Dendritic cell treated with granulocyte-macrophage colony-stimulating factor and Interleukin-4, amounts not matched to agents 40 ng/mL and 50 ng/mL, for 4 days (primary cell): ENCODE measurements around the gene EPS8L3.

ENCODE experiments used
- H3K27ac Mint-ChIP-seq: one replicate; pipeline ENCODE4 v1.8.0; 2022; ENCODE audit warnings: mild to moderate bottlenecking, mixed read lengths
- H3K27me3 Mint-ChIP-seq: one replicate; pipeline ENCODE4 v1.8.0; 2022; ENCODE audit warnings: mild to moderate bottlenecking, mixed read lengths
- H3K36me3 Mint-ChIP-seq: one replicate; pipeline ENCODE4 v1.8.0; 2022; ENCODE audit warnings: low read depth, mixed read lengths
- H3K4me1 Mint-ChIP-seq: one replicate; pipeline ENCODE4 v1.8.0; 2022; ENCODE audit warnings: low read depth, mixed read lengths
- H3K4me3 Mint-ChIP-seq: one replicate; pipeline ENCODE4 v1.8.0; 2022; ENCODE audit warnings: mild to moderate bottlenecking, moderate library complexity, mixed read lengths
- H3K9me3 Mint-ChIP-seq: one replicate; pipeline ENCODE4 v1.8.0; 2022; ENCODE audit warnings: mixed read lengths
- intact Hi-C: fragments of 100-400 bp; cut with micrococcal nuclease; formaldehyde crosslinking; loops from one replicate; pipeline ENCODE4 v1.15.0; 2022

EPS8L3 gene

GRCh38 chr1:109789551-109790180 is 25.9 kb upstream of the EPS8L3 start:
- peaks cover 62% of the 10 kb centered on the region for H3K4me1 Mint-ChIP-seq
- peaks cover 32% of the 10 kb centered on the region for H3K27me3 Mint-ChIP-seq
- no peak overlapping the region for H3K27ac Mint-ChIP-seq
- intact Hi-C loops, result no loop called here
- no peak overlapping the region for H3K4me3 Mint-ChIP-seq
- H3K9me3 Mint-ChIP-seq, result no peaks in the 10 kb centered on the region
- H3K36me3 Mint-ChIP-seq, result no peaks in the 10 kb centered on the region

DNA sequence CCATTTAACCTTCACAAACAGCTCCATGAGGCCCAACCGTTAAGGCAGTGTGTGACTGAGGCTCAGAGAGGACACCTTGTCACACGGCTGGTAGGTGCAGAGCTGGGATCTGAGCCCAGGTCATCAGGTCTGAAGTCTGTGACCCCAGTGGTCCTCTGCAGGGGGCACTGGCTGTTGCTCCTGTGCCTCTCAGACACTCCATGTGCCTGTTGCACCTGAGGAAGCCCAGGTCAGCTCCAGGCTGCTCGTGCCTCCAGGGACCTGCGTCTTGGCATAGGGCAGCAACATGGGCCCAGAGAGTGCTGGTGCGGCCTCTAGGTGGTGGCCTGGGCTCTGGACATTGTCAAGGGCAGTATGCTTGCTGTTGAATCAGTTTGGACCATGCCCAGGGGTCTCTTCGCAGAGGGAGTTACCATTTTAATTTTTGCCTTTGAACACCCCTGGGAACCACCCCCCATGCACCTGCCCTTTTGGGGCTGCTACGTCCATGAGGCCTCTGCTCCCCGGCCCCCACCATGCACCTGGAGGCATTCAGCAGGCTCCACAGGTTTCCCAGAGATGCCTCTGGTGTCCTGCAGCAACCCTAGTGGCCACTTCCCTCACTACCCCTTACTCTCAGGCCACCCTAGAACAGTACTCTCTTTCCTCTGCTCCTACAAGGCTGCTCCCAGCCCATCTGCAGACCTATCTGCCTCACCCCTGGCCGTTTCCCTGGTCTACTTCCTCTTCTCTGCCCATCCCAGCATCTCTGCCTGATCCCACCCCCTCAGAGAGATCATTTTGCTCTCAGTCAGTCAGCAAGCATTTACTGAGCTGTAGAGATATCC is 25.2 kb upstream of the EPS8L3 start:
- H3K36me3 Mint-ChIP-seq, result no peaks in the 10 kb centered on the region
- H3K4me3 Mint-ChIP-seq, result no peak overlapping the region
- H3K9me3 Mint-ChIP-seq, result no peaks in the 10 kb centered on the region
- no peak overlapping the region for H3K27ac Mint-ChIP-seq
- peaks cover 29% of the 10 kb centered on the region for H3K27me3 Mint-ChIP-seq
- intact Hi-C loops, result no loop called here
- peaks cover 57% of the 10 kb centered on the region for H3K4me1 Mint-ChIP-seq

GRCh38 chr1:109787845-109788601 is 24.3 kb upstream of the EPS8L3 start:
- H3K4me3 Mint-ChIP-seq, result no peak overlapping the region
- H3K36me3 Mint-ChIP-seq, result no peaks in the 10 kb centered on the region
- no peak overlapping the region for H3K27ac Mint-ChIP-seq
- peaks cover 50% of the 10 kb centered on the region for H3K4me1 Mint-ChIP-seq
- intact Hi-C loops, result no loop called here
- H3K9me3 Mint-ChIP-seq, result no peaks in the 10 kb centered on the region
- peaks cover 24% of the 10 kb centered on the region for H3K27me3 Mint-ChIP-seq

DNA sequence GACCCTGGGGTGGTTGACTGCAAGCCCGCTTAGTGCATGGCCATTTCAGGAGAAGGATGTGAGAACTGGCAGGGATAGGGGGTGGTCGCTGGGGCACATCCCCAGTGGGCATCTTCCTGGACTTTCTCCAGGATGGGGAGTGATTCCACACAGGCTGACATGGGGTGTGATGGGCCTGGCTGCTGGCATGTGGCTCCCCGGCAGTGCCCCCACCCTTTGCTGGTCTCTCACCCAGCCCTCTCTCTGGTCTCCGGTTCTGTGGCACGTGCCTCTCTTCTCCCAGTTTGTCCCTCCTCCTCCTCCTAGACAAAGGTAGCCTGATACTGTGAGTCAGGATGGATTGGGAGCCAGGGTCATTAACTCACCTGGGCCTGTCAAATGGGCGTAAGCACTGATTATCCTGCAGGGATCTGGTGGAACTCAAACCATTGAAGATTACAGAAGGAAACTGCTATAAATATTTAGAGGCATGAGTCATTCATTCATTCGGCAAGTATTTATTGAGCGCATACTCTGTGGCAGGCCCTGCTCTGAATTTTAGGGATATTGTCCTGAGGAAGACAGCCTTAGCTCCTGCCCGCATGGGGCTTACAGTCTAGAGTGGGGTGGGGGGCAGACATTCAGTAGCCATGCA is 23.6 kb upstream of the EPS8L3 start:
- Mint-ChIP-seq H3K36me3 (no peaks in the 10 kb centered on the region), H3K4me1 (peaks cover 43% of the 10 kb centered on the region), H3K27ac (no peak overlapping the region), H3K4me3 (no peak overlapping the region), H3K27me3 (peaks cover 17% of the 10 kb centered on the region), H3K9me3 (no peaks in the 10 kb centered on the region)
- intact Hi-C loops, result no loop called here

GRCh38 chr1:109786531-109787021 is 22.9 kb upstream of the EPS8L3 start:
- Mint-ChIP-seq H3K4me1 (peaks cover 35% of the 10 kb centered on the region), H3K36me3 (no peaks in the 10 kb centered on the region), H3K9me3 (no peaks in the 10 kb centered on the region), H3K27me3 (peaks cover 11% of the 10 kb centered on the region), H3K27ac (no peak overlapping the region), H3K4me3 (no peak overlapping the region)
- intact Hi-C loops, result no loop called here

- Mint-ChIP-seq H3K36me3 (no peaks in the 10 kb centered on the region), H3K27me3 (peaks cover 6% of the 10 kb centered on the region), H3K4me1 (peaks cover 30% of the 10 kb centered on the region), H3K4me3 (no peak overlapping the region), H3K27ac (no peak overlapping the region), H3K9me3 (peaks cover 2% of the 10 kb centered on the region)
- intact Hi-C loops, result no loop called here
Observed at GRCh38 chr1:109786112-109786480, 22.4 kb upstream of the EPS8L3 start.

DNA sequence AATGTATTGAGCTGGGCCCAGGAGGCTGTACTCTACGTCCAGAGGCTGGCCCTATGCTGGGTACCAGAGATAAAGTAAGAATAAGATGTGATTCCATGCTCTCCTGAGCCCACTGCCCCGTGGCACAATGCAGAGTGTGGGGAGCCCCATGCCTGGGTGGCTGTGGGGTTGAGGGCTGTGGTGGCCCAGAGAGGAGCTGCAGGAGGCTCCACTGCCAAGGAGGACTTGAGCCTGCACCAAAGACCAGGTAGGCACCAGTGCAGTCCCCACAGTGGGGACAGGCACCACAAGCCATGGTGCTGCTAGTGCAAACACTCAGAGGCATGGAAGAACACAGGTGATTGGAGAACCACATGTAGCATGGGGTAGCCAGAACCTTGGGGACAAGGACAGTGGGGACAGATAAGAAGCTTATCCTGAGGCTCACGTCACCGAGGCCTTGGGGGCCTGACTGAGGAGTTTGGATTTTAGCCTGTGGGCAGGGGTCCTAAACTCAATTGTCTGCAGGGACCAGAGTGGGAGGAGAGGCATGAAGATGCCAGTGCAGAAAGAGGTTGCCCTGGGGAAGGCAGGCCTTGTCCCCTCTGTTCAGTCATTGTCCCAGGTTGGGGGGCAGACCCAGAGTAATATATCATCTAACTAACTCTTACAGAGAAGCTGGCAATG is 21.9 kb upstream of the EPS8L3 start:
- H3K27ac Mint-ChIP-seq, result no peak overlapping the region
- H3K4me3 Mint-ChIP-seq, result no peak overlapping the region
- intact Hi-C loops, result no loop called here
- H3K36me3 Mint-ChIP-seq, result no peaks in the 10 kb centered on the region
- H3K27me3 Mint-ChIP-seq, result peaks cover 5% of the 10 kb centered on the region
- peaks cover 7% of the 10 kb centered on the region for H3K9me3 Mint-ChIP-seq
- H3K4me1 Mint-ChIP-seq, result peaks cover 25% of the 10 kb centered on the region

- no peak overlapping the region for H3K27ac Mint-ChIP-seq
- peaks cover 9% of the 10 kb centered on the region for H3K9me3 Mint-ChIP-seq
- H3K36me3 Mint-ChIP-seq, result no peaks in the 10 kb centered on the region
- H3K27me3 Mint-ChIP-seq, result peaks cover 6% of the 10 kb centered on the region
- no peak overlapping the region for H3K4me3 Mint-ChIP-seq
- intact Hi-C loops, result no loop called here
- H3K4me1 Mint-ChIP-seq, result peaks cover 22% of the 10 kb centered on the region
Observed at GRCh38 chr1:109784551-109785252, 21.0 kb upstream of the EPS8L3 start.

- intact Hi-C loops, result no loop called here
- no peak overlapping the region for H3K27ac Mint-ChIP-seq
- no peaks in the 10 kb centered on the region for H3K36me3 Mint-ChIP-seq
- H3K4me1 Mint-ChIP-seq, result peaks cover 14% of the 10 kb centered on the region
- peaks cover 6% of the 10 kb centered on the region for H3K27me3 Mint-ChIP-seq
- no peak overlapping the region for H3K4me3 Mint-ChIP-seq
- peaks cover 9% of the 10 kb centered on the region for H3K9me3 Mint-ChIP-seq
Observed at GRCh38 chr1:109783436-109783835, 19.7 kb upstream of the EPS8L3 start.

- Mint-ChIP-seq H3K4me1 (peaks cover 14% of the 10 kb centered on the region), H3K36me3 (no peaks in the 10 kb centered on the region), H3K27me3 (peaks cover 6% of the 10 kb centered on the region), H3K4me3 (no peak overlapping the region), H3K27ac (no peak overlapping the region), H3K9me3 (peaks cover 9% of the 10 kb centered on the region)
- intact Hi-C loops, result no loop called here
Observed at GRCh38 chr1:109782927-109783326, 19.2 kb upstream of the EPS8L3 start.

DNA sequence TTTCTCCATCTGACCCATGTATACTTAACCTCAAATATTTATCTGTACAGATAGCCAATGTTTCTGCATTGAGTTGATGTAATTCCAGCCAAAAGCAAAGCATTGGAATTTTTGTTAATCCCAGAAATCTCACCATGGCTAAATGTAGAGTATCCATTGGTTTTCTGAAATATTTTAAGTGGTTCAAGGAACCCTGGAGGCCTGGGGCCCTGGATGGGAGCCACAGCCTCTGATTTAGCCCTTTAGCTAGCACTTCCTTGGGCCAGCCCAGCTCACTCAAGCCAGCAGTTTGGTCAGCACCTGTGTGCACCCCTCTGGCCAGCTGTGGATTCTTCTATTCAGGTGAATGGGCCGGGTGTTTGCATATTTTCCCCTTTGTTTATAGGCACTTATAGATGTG is 18.8 kb upstream of the EPS8L3 start:
- H3K4me1 Mint-ChIP-seq, result peaks cover 14% of the 10 kb centered on the region
- intact Hi-C loops, result no loop called here
- H3K36me3 Mint-ChIP-seq, result no peaks in the 10 kb centered on the region
- peaks cover 6% of the 10 kb centered on the region for H3K27me3 Mint-ChIP-seq
- peaks cover 9% of the 10 kb centered on the region for H3K9me3 Mint-ChIP-seq
- H3K27ac Mint-ChIP-seq, result no peak overlapping the region
- H3K4me3 Mint-ChIP-seq, result no peak overlapping the region

DNA sequence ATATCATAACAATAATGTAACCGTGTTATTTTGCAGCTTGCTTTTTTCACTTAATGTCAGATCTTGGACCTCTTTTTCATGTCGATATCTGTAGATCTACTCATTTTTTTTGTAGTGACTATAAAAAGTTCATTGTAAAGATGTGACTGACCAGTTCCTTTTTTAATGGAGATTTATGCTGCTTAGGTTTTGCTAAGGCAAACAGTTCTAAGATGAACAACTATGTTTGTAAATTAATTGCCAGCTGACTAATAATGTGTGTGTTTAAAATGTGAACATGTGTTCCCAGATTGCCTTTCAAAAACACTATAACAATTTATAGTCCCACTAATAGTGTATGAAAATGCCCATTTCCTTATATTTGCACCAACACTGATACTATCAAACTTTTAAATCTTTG is 18.1 kb upstream of the EPS8L3 start:
- peaks cover 6% of the 10 kb centered on the region for H3K27me3 Mint-ChIP-seq
- intact Hi-C loops, result no loop called here

DNA sequence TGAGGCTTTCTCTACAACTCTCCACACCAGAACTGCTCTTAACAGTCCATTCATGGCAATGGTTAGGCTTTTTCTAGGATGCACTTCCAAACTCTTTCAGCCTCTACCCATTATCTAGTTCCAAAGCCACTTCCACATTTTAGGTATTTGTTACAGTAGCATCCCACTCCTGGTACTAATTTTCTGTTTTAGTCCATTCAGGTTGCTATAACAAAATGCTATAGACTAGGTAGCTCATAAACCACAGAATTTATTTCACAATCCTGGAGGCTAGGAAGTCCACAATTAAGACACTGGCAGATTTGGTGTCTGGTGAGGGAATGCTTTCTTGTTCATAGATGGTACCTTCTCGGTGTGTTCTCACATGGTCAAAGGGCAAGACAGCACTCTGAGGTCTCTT is 17.3 kb upstream of the EPS8L3 start:
- H3K36me3 Mint-ChIP-seq, result no peaks in the 10 kb centered on the region
- H3K9me3 Mint-ChIP-seq, result peaks cover 9% of the 10 kb centered on the region
- H3K4me1 Mint-ChIP-seq, result peaks cover 11% of the 10 kb centered on the region

More for the DNA sequence above, 18.1 kb upstream of the EPS8L3 start:
- peaks cover 9% of the 10 kb centered on the region for H3K9me3 Mint-ChIP-seq
- H3K27ac Mint-ChIP-seq, result no peak overlapping the region
- peaks cover 18% of the 10 kb centered on the region for H3K4me1 Mint-ChIP-seq
- no peak overlapping the region for H3K4me3 Mint-ChIP-seq
- no peaks in the 10 kb centered on the region for H3K36me3 Mint-ChIP-seq

More for the DNA sequence above, 17.3 kb upstream of the EPS8L3 start:
- H3K4me3 Mint-ChIP-seq, result no peak overlapping the region
- intact Hi-C loops, result no loop called here
- peaks cover 4% of the 10 kb centered on the region for H3K27me3 Mint-ChIP-seq
- H3K27ac Mint-ChIP-seq, result no peak overlapping the region
